Measurements from ENCODE around the gene ATP6V1A. TPM values are rescaled to one million over a fixed set of nuclear protein-coding genes. Genes with fewer than 3 reads are reported as not detected.

The ATP6V1A gene
- total and polyA plus RNA-seq, 4 donors, result 23.1 to 99.6 (median 50.4) TPM

- Histone ChIP-seq H3K9ac (ENCODE audit: insufficient read depth in 1 of 2, low read length in 2 of 2) (peak overlapping the region; percentile 65 to 99), H3K27ac (ENCODE audit: low read depth in 1 of 2, low read length in 1 of 2) (peak overlapping the region; percentile 98 to 99), H3K4me3 (peak overlapping the region; percentile 86), H3K27me3 (ENCODE audit: control insufficient read depth in 3 of 3, insufficient read depth in 3 of 3, low read length in 2 of 3) (no peaks in the 10 kb centered on the region), H3K4me1 (ENCODE audit: control insufficient read depth in 5 of 5, insufficient read depth in 5 of 5, low read length in 5 of 5) (peaks cover 0 to 22% (median 3%) of the 10 kb centered on the region in 5 donors), H3K36me3 (ENCODE audit: control insufficient read depth in 4 of 4, insufficient read depth in 4 of 4, low read length in 4 of 4) (peaks cover 0 to 3% (median 0%) of the 10 kb centered on the region in 4 donors), H3K9me3 (ENCODE audit: control insufficient read depth in 4 of 4, insufficient read depth in 3 of 4, low read length in 3 of 4) (no peaks in the 10 kb centered on the region)
- ATAC-seq (ENCODE audit: insufficient read depth, low FRiP score) (no peak), DNase-seq (peak in 2 of 3 donors; percentile 48 to 59)
- 2 to 3% methylated on average over 18 of the region's 18 CpGs for WGBS, 2 donors
- TF ChIP-seq CTCF (IDR thresholded peaks at IDR 0.05; ENCODE audit: control extremely low read depth, extremely low read depth), result no peak
These were observed 630 bp downstream of the ATP6V1A start for GRCh38 chr3:113747283-113748046.

GRCh38 chr3:113751141-113751540, 4.3 kb downstream of the ATP6V1A start:
- Histone ChIP-seq H3K27me3 (ENCODE audit: control insufficient read depth in 3 of 3, insufficient read depth in 3 of 3, low read length in 2 of 3) (no peaks in the 10 kb centered on the region), H3K27ac (ENCODE audit: low read depth in 1 of 2, low read length in 1 of 2) (no peak overlapping the region), H3K4me1 (ENCODE audit: control insufficient read depth in 5 of 5, insufficient read depth in 5 of 5, low read length in 5 of 5) (peaks cover 0 to 9% (median 0%) of the 10 kb centered on the region in 5 donors), H3K36me3 (ENCODE audit: control insufficient read depth in 4 of 4, insufficient read depth in 4 of 4, low read length in 4 of 4) (no peaks in the 10 kb centered on the region), H3K9ac (ENCODE audit: insufficient read depth in 1 of 2, low read length in 2 of 2) (no peak overlapping the region), H3K4me3 (no peak overlapping the region), H3K9me3 (ENCODE audit: control insufficient read depth in 4 of 4, insufficient read depth in 3 of 4, low read length in 3 of 4) (no peaks in the 10 kb centered on the region)
- no peak for TF ChIP-seq CTCF (IDR thresholded peaks at IDR 0.05; ENCODE audit: control extremely low read depth, extremely low read depth)
- DNase-seq (no peak), ATAC-seq (ENCODE audit: insufficient read depth, low FRiP score) (no peak)

- peaks cover 0 to 1% (median 0%) of the 10 kb centered on the region in 5 donors for H3K4me1 ChIP-seq (ENCODE audit: control insufficient read depth in 5 of 5, insufficient read depth in 5 of 5, low read length in 5 of 5)
These were observed 6.6 kb downstream of the ATP6V1A start for GRCh38 chr3:113753376-113753985.

More at GRCh38 chr3:113753376-113753985, 6.6 kb downstream of the ATP6V1A start:
- H3K9me3 ChIP-seq (ENCODE audit: control insufficient read depth in 4 of 4, insufficient read depth in 3 of 4, low read length in 3 of 4), result peaks cover 0 to 3% (median under 1%) of the 10 kb centered on the region in 4 donors
- H3K9ac ChIP-seq (ENCODE audit: insufficient read depth in 1 of 2, low read length in 2 of 2), result no peak overlapping the region
- H3K27me3 ChIP-seq (ENCODE audit: control insufficient read depth in 3 of 3, insufficient read depth in 3 of 3, low read length in 2 of 3), result no peaks in the 10 kb centered on the region
- TF ChIP-seq CTCF (IDR thresholded peaks at IDR 0.05; ENCODE audit: control extremely low read depth, extremely low read depth), result no peak
- no peaks in the 10 kb centered on the region for H3K36me3 ChIP-seq (ENCODE audit: control insufficient read depth in 4 of 4, insufficient read depth in 4 of 4, low read length in 4 of 4)
- DNase-seq (no peak), ATAC-seq (ENCODE audit: insufficient read depth, low FRiP score) (no peak)
- H3K4me3 ChIP-seq, result no peak overlapping the region
- 75 to 77% methylated on average over 4 of the region's 4 CpGs for WGBS, 2 donors
- H3K27ac ChIP-seq (ENCODE audit: low read depth in 1 of 2, low read length in 1 of 2), result no peak overlapping the region

All from lung (tissue), 12 donors.